Smooth muscle cell (in vitro differentiated cells): Measurements from ENCODE around the gene CECR2. TPM values are rescaled to one million over a fixed set of nuclear protein-coding genes. Genes with fewer than 3 reads are reported as not detected.

Experiments
- DNase-seq: peaks from one replicate; lab custom pipeline; 2025; ENCODE audit not compliant: unreplicated experiment; lab: John Stamatoyannopoulos, UW
- H2AFZ ChIP-seq: fragments of 200-600 bp; sonication (generic); 2 replicates; pipeline ENCODE4 v1.6.0; 2016; ENCODE audit warnings: antibody characterized with exemption, low read depth, mild to moderate bottlenecking
- H3F3A ChIP-seq: fragments of 200-600 bp; sonication (generic); 2 replicates; pipeline ENCODE4 v1.6.0; 2017; ENCODE audit warnings: antibody characterized with exemption, low read depth
- H3K27ac ChIP-seq: fragments of 200-600 bp; sonication (generic); 2 replicates; pipeline ENCODE4 v1.5.1; 2016; ENCODE audit warnings: low read depth, mild to moderate bottlenecking
- H3K27me3 ChIP-seq: fragments of 200-600 bp; sonication (generic); 2 replicates; pipeline ENCODE4 v1.6.1; 2016; ENCODE audit warnings: low read depth, mild to moderate bottlenecking
- H3K36me3 ChIP-seq: fragments of 200-600 bp; sonication (generic); 2 replicates; pipeline ENCODE4 v1.5.1; 2016; ENCODE audit warnings: low read depth
- H3K4me1 ChIP-seq: fragments of 200-600 bp; sonication (generic); 2 replicates; pipeline ENCODE4 v1.5.1; 2016; ENCODE audit warnings: low read depth
- H3K4me2 ChIP-seq: fragments of 200-600 bp; sonication (generic); 2 replicates; pipeline ENCODE4 v1.6.0; 2016; ENCODE audit warnings: mild to moderate bottlenecking
- H3K4me3 ChIP-seq: fragments of 200-600 bp; sonication (generic); 2 replicates; pipeline ENCODE4 v1.5.1; 2016; ENCODE audit warnings: mild to moderate bottlenecking
- H3K79me2 ChIP-seq: fragments of 200-600 bp; sonication (generic); 2 replicates; pipeline ENCODE4 v1.6.0; 2016; ENCODE audit warnings: low read depth, mild to moderate bottlenecking
- H3K9ac ChIP-seq: fragments of 200-600 bp; sonication (generic); 2 replicates; pipeline ENCODE4 v1.6.0; 2016; ENCODE audit warnings: low read depth
- H3K9me3 ChIP-seq: fragments of 200-600 bp; sonication (generic); replicated peaks from 2 replicates; pipeline ENCODE4 v1.5.1; 2016; ENCODE audit warnings: low read depth
- H4K20me1 ChIP-seq: fragments of 200-600 bp; sonication (generic); 2 replicates; pipeline ENCODE4 v1.6.0; 2016; ENCODE audit warnings: low read depth
- WGBS: methylation state at CpG from one replicate; pipeline ENCODE4 v1.1.7; 2016; ENCODE audit warnings: low lambda C conversion rate; 5-methylcytosine and 5-hydroxymethylcytosine counted together
- polyA plus RNA-seq: library from polyadenylated mRNA; unstranded; fragments of >200 nt; fragmentation: Nextera tagmentation; extraction: Ambion mirVana; gene quantifications from 2 replicates; pipeline ENCODE4 v1.2.1, GENCODE V29; 2016
- total RNA-seq: library from RNA; depleted of rRNA; stranded (reverse); fragments of >200 nt; gene quantifications from 2 replicates; pipeline ENCODE4 v1.2.3, GENCODE V29; 2014
- TF ChIP-seq, protein P1 (sequence below): fragments of 200-600 bp; sonication (generic); IDR thresholded peaks from 2 replicates; pipeline ENCODE4 v1.5.1; 2017; ENCODE audit warnings: borderline replicate concordance, mild to moderate bottlenecking, antibody characterized with exemption; ENCODE audit not compliant: insufficient read depth, poor library complexity, severe bottlenecking

Gene CECR2
- total and polyA plus RNA-seq, 2 experiments from 2014 or later: 1.4 to 2.8 TPM

DNA sequence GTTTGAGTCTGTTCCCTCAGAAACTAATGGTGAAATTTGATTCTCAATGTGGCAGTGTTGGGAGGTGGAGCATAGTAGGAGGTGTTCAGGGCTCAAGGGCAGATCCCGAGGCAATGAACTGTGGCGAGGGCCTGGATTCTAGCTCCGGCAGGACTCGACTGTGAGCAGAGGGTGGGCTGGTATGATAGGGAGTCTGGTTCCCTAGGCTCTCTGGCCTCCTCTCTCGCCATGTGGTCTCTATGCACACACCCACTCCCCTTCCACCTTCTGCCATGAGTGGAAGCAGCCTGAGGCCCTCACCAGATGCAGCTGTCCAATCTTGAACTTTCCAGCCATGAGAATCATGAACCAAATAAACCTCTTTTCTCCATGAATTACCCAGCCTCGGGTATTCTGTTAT, 227.0 kb downstream of the CECR2 start:
- H3K36me3 ChIP-seq: peaks cover 37% of the 10 kb centered on the region
- H3K79me2 ChIP-seq: no peaks in the 10 kb centered on the region
- no peak overlapping the region for H3K27ac ChIP-seq

GRCh38 chr22:17597217-17597616, 228.0 kb downstream of the CECR2 start:
- no peaks in the 10 kb centered on the region for H3K79me2 ChIP-seq
- H2AFZ ChIP-seq: no peak overlapping the region
- H3K4me1 ChIP-seq: no peaks in the 10 kb centered on the region
- no peak overlapping the region for H3K27ac ChIP-seq
- no peaks in the 10 kb centered on the region for H3K27me3 ChIP-seq
- no peak for DNase-seq
- 89% methylated on average over 2 of the region's 2 CpGs for WGBS
- peaks cover 14% of the 10 kb centered on the region for H4K20me1 ChIP-seq
- no peak overlapping the region for H3K4me2 ChIP-seq
- H3F3A ChIP-seq: no peaks in the 10 kb centered on the region
- H3K4me3 ChIP-seq: no peak overlapping the region
- TF ChIP-seq, protein P1, sequence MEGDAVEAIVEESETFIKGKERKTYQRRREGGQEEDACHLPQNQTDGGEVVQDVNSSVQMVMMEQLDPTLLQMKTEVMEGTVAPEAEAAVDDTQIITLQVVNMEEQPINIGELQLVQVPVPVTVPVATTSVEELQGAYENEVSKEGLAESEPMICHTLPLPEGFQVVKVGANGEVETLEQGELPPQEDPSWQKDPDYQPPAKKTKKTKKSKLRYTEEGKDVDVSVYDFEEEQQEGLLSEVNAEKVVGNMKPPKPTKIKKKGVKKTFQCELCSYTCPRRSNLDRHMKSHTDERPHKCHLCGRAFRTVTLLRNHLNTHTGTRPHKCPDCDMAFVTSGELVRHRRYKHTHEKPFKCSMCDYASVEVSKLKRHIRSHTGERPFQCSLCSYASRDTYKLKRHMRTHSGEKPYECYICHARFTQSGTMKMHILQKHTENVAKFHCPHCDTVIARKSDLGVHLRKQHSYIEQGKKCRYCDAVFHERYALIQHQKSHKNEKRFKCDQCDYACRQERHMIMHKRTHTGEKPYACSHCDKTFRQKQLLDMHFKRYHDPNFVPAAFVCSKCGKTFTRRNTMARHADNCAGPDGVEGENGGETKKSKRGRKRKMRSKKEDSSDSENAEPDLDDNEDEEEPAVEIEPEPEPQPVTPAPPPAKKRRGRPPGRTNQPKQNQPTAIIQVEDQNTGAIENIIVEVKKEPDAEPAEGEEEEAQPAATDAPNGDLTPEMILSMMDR: no peak
- H3K9me3 ChIP-seq: no peaks in the 10 kb centered on the region
- H3K36me3 ChIP-seq: peaks cover 30% of the 10 kb centered on the region
- H3K9ac ChIP-seq: no peak overlapping the region

More for the DNA sequence above, 227.0 kb downstream of the CECR2 start:
- 97% methylated on average over 6 of the region's 6 CpGs for WGBS
- H3F3A ChIP-seq: no peaks in the 10 kb centered on the region
- H3K27me3 ChIP-seq: no peaks in the 10 kb centered on the region
- H3K4me1 ChIP-seq: no peaks in the 10 kb centered on the region
- no peak overlapping the region for H3K9ac ChIP-seq
- DNase-seq: no peak
- no peaks in the 10 kb centered on the region for H3K9me3 ChIP-seq
- H4K20me1 ChIP-seq: peaks cover 4% of the 10 kb centered on the region
- no peak overlapping the region for H3K4me3 ChIP-seq
- H2AFZ ChIP-seq: no peak overlapping the region
- TF ChIP-seq, protein P1: no peak
- H3K4me2 ChIP-seq: no peak overlapping the region

- no peak overlapping the region for H3K9ac ChIP-seq
- H3K27ac ChIP-seq: no peak overlapping the region
- H3K4me3 ChIP-seq: no peak overlapping the region
- H3K4me2 ChIP-seq: no peak overlapping the region
- no peaks in the 10 kb centered on the region for H3K9me3 ChIP-seq
- no peak for DNase-seq
- TF ChIP-seq, protein P1: no peak
- H2AFZ ChIP-seq: no peak overlapping the region
- no peaks in the 10 kb centered on the region for H3K4me1 ChIP-seq
- peaks cover 25% of the 10 kb centered on the region for H4K20me1 ChIP-seq
- no peaks in the 10 kb centered on the region for H3F3A ChIP-seq
- H3K36me3 ChIP-seq: peaks cover 26% of the 10 kb centered on the region
- WGBS: 91% methylated on average over 4 of the region's 4 CpGs
- H3K27me3 ChIP-seq: no peaks in the 10 kb centered on the region
- H3K79me2 ChIP-seq: peaks cover 5% of the 10 kb centered on the region
Observed at GRCh38 chr22:17598318-17598717, 229.1 kb downstream of the CECR2 start.

DNA sequence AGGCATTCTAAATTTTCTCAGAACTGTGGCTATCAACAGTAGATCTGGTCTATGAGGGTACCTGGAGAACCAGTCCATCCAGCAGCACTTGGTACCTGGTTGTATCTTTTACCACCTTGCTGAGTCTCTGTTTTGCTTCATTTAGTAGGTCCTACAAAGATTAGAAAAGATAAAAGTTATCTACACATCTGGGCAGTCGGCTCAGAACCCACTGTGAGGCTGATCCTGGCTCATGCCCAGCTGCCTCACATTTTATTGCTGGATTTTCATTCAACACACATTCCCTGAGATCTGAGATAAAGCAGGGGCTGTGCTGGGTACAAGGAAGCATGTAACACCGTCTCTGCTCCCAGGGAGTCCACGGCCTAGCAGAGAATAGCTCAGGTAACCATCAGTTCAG, 231.8 kb downstream of the CECR2 start:
- Histone ChIP-seq H3K27ac (no peak overlapping the region), H4K20me1 (peaks cover 50% of the 10 kb centered on the region), H2AFZ (no peak overlapping the region), H3K27me3 (no peaks in the 10 kb centered on the region), H3K4me2 (no peak overlapping the region), H3K4me1 (no peaks in the 10 kb centered on the region), H3K4me3 (no peak overlapping the region), H3F3A (no peaks in the 10 kb centered on the region), H3K9ac (no peak overlapping the region), H3K79me2 (peaks cover 17% of the 10 kb centered on the region), H3K9me3 (no peaks in the 10 kb centered on the region), H3K36me3 (peaks cover 23% of the 10 kb centered on the region)
- WGBS: 59% methylated on average over 3 of the region's 3 CpGs
- DNase-seq: no peak
- TF ChIP-seq, protein P1: no peak
